Stimulated activated CD4-positive, alpha-beta T cell treated with anti-CD3 and anti-CD28 coated beads, Interleukin-1b, Interleukin-23, amount 100 ng/mL, for 4 hours (primary cell): ENCODE results near the gene TTF2.

Source experiments
- DNase-seq, 2 donors: peaks; one replicate each; pipeline ENCODE4 v3.0.0-alpha.2; 2020; ENCODE audit warnings: low read depth in 2 of 2

Gene TTF2

GRCh38 chr1:117121589-117122329 is 61.6 kb downstream of the TTF2 start, which contains the start of gene TRIM45:
Gene TRIM45 (minus strand): TSS chr1:117121749. CDS start chr1:117121201, 548 bp downstream.
- peak; percentile 70 to 81 for DNase-seq

- no peak for DNase-seq
Measured at GRCh38 chr1:117122330-117123025, 62.4 kb downstream of the TTF2 start.

GRCh38 chr1:117123274-117123673 is 63.1 kb downstream of the TTF2 start:
- DNase-seq, result no peak

- no peak for DNase-seq
Measured at GRCh38 chr1:117124661-117125060, 64.5 kb downstream of the TTF2 start.

- DNase-seq, result no peak
Measured at GRCh38 chr1:117127795-117128194, 67.7 kb downstream of the TTF2 start.

GRCh38 chr1:117128323-117129079 is 68.4 kb downstream of the TTF2 start:
- DNase-seq, result no peak

- DNase-seq, result no peak
Measured at GRCh38 chr1:117130526-117130925, 70.4 kb downstream of the TTF2 start.

GRCh38 chr1:117135329-117135728 is 75.2 kb downstream of the TTF2 start:
- no peak for DNase-seq

GRCh38 chr1:117136749-117137148 is 76.6 kb downstream of the TTF2 start:
- DNase-seq, result no peak

- DNase-seq, result no peak
Measured at GRCh38 chr1:117137281-117137855, 77.2 kb downstream of the TTF2 start.

- no peak for DNase-seq
Measured at GRCh38 chr1:117138106-117138505, 78.0 kb downstream of the TTF2 start.

GRCh38 chr1:117138561-117138960 is 78.4 kb downstream of the TTF2 start:
- no peak for DNase-seq

GRCh38 chr1:117142200-117142599 is 82.1 kb downstream of the TTF2 start:
- DNase-seq, result no peak

GRCh38 chr1:117143172-117143571 is 83.0 kb downstream of the TTF2 start:
- DNase-seq, result no peak

- no peak for DNase-seq
Measured at GRCh38 chr1:117143871-117144270, 83.7 kb downstream of the TTF2 start.

- DNase-seq, result no peak
Measured at GRCh38 chr1:117146072-117146471, 85.9 kb downstream of the TTF2 start.

GRCh38 chr1:117146575-117147340 is 86.6 kb downstream of the TTF2 start:
- DNase-seq, result no peak

- no peak for DNase-seq
Measured at GRCh38 chr1:117147341-117147831, 87.3 kb downstream of the TTF2 start.

- DNase-seq, result no peak
Measured at GRCh38 chr1:117147856-117148588, 87.9 kb downstream of the TTF2 start.

- DNase-seq, result no peak
Measured at GRCh38 chr1:117150316-117150715, 90.2 kb downstream of the TTF2 start.
